HCT116 (cell line): Measurements from ENCODE around the gene HBG2. TPM values are rescaled to one million over a fixed set of nuclear protein-coding genes. Genes with fewer than 3 reads are reported as not detected.
"Not testable (repeated sequence)": the region's sequence is repeated elsewhere in the genome, so short reads cannot be mapped to it uniquely, and the experiment has no call there.

Experiments used
- ATAC-seq: fragments of 200-7000 bp; cut with Tn5 transposase; 2 replicates; pipeline ENCODE4 v1.9.1; 2020; ENCODE audit warnings: mild to moderate bottlenecking, moderate library complexity
- BruUV-seq: library from RNA; stranded (reverse); fragments of 400-500 nt; replicated peaks from 2 replicates; lab custom pipeline; 2021; lab: Mats Ljungman, UMichigan
- CTCF ChIA-PET: fragments of 300-600 bp; sonication (Branson Sonifier 250); formaldehyde crosslinking; loops from one replicate; lab custom pipeline; 2021; ENCODE audit warnings: antibody characterized with exemption; lab: Charles Lee
- POLR2A ChIA-PET: fragments of 300-600, 350-600 bp; sonication (Branson Sonifier 250); formaldehyde crosslinking; loops from one replicate; lab custom pipeline; 2021; ENCODE audit warnings: antibody characterized with exemption; lab: Charles Lee
- RAD21 ChIA-PET, 2 experiments: fragments of 300-600 bp; sonication (Branson Sonifier 250); formaldehyde crosslinking; loops; one replicate each; lab custom pipeline; 2023; ENCODE audit warnings: low total read pairs in 2 of 2; ENCODE audit not compliant: uncharacterized antibody in 2 of 2, unreplicated experiment in 2 of 2, low non-redundant PET in 1 of 2; lab: Charles Lee
- DNase-seq: peaks from one replicate; pipeline ENCODE4 v3.0.0-alpha.2; 2010; ENCODE audit warnings: low read depth, low spot score
- H2AFZ ChIP-seq: fragments of 200-600 bp; shearing (Covaris generic), sonication (generic); 2 replicates; pipeline ENCODE4 v1.6.1; 2017; ENCODE audit warnings: low read depth, mixed run types, mixed read lengths, antibody characterized with exemption, low read length; ENCODE audit not compliant: poor library complexity, severe bottlenecking
- H3K27ac ChIP-seq: 2 replicates; pipeline ENCODE4 v1.5.1; 2012; ENCODE audit warnings: low read depth, low read length
- H3K27me3 ChIP-seq: fragments of 200-600 bp; sonication (generic); 2 replicates; pipeline ENCODE4 v1.6.1; 2016; ENCODE audit warnings: mixed run types, low read length, mixed read lengths; ENCODE audit not compliant: insufficient read depth
- H3K36me3 ChIP-seq, 2 experiments: fragments of 200-500 bp in 1 of 2; fragments of 200-600 bp in 1 of 2; sonication (Bioruptor generic) in 1 of 2; sonication (generic) in 1 of 2; 2 replicates each; pipeline versions ENCODE4 v1.5.1 to v1.6.1; 2014 to 2016; ENCODE audit warnings: low read length in 2 of 2, inconsistent platforms in 1 of 2, mixed read lengths in 1 of 2, mixed run types in 1 of 2; ENCODE audit not compliant: insufficient read depth in 2 of 2, control insufficient read depth in 1 of 2
- H3K4me1 ChIP-seq, 2 experiments: fragments of 200-600 bp in 1 of 2; sonication (generic) in 1 of 2; 2 replicates each; pipeline versions ENCODE4 v1.5.1 to v1.6.1; 2012 to 2017; ENCODE audit warnings: low read length in 2 of 2, inconsistent platforms in 1 of 2, mild to moderate bottlenecking in 1 of 2, mixed read lengths in 1 of 2, mixed run types in 1 of 2, moderate library complexity in 1 of 2; ENCODE audit not compliant: insufficient read depth in 2 of 2, control insufficient read depth in 1 of 2
- H3K4me2 ChIP-seq: fragments of 200-600 bp; sonication (generic); 2 replicates; pipeline ENCODE4 v1.6.1; 2017; ENCODE audit warnings: mixed run types, low read length, mixed read lengths
- H3K4me3 ChIP-seq, 2 experiments: fragments of 200-600 bp in 1 of 2; sonication (generic) in 1 of 2; replicated peaks in 1 of 2; 2 replicates each; pipeline ENCODE4 v1.5.1; 2011 to 2016; ENCODE audit warnings: low read length in 2 of 2, control low read depth in 1 of 2, low read depth in 1 of 2, mild to moderate bottlenecking in 1 of 2, mixed read lengths in 1 of 2, mixed run types in 1 of 2
- H3K79me2 ChIP-seq: fragments of 200-600 bp; sonication (generic); 2 replicates; pipeline ENCODE4 v1.6.1; 2017; ENCODE audit warnings: mild to moderate bottlenecking, mixed run types, low read length, moderate library complexity, mixed read lengths; ENCODE audit not compliant: insufficient read depth
- H3K9ac ChIP-seq: fragments of 200-600 bp; sonication (generic); 2 replicates; pipeline ENCODE4 v1.6.1; 2016; ENCODE audit warnings: low read length, mixed read lengths
- H3K9me2 ChIP-seq: fragments of 200-600 bp; sonication (generic), shearing (Covaris generic); 2 replicates; pipeline ENCODE4 v1.6.1; 2017; ENCODE audit warnings: mixed run types, mild to moderate bottlenecking, moderate library complexity; ENCODE audit not compliant: insufficient read depth
- H3K9me3 ChIP-seq, 2 experiments: fragments of 200-500 bp in 1 of 2; fragments of 200-600 bp in 1 of 2; sonication (Bioruptor generic) in 1 of 2; sonication (generic) in 1 of 2; 2 replicates each; pipeline ENCODE4 v1.6.1; 2014 to 2017; ENCODE audit warnings: low read length in 2 of 2, mixed read lengths in 2 of 2, inconsistent platforms in 1 of 2, low read depth in 1 of 2, mild to moderate bottlenecking in 1 of 2, mixed run types in 1 of 2, moderate library complexity in 1 of 2; ENCODE audit not compliant: control insufficient read depth in 1 of 2, insufficient read depth in 1 of 2
- H4K20me1 ChIP-seq: fragments of 200-600 bp; sonication (generic), shearing (Covaris generic); 2 replicates; pipeline ENCODE4 v1.6.1; 2017; ENCODE audit warnings: mixed run types, mild to moderate bottlenecking, moderate library complexity; ENCODE audit not compliant: insufficient read depth
- CEBPB ChIP-seq: IDR thresholded peaks from 2 replicates; pipeline ENCODE4 v1.6.1; 2012; ENCODE audit warnings: low read depth
- EGR1 ChIP-seq: IDR thresholded peaks from 2 replicates; pipeline ENCODE4 v1.6.1; 2012; ENCODE audit warnings: low read depth
- ELF1 ChIP-seq: IDR thresholded peaks from 2 replicates; pipeline ENCODE4 v1.6.1; 2012; ENCODE audit warnings: low read depth, borderline replicate concordance
- EZH2phosphoT487 ChIP-seq: fragments of 200-600 bp; IDR thresholded peaks from 2 replicates; pipeline ENCODE4 v1.6.1; 2018; ENCODE audit warnings: antibody characterized with exemption, borderline replicate concordance
- JUND ChIP-seq: IDR thresholded peaks from 2 replicates; pipeline ENCODE4 v1.6.1; 2012
- MAX ChIP-seq: IDR thresholded peaks from 2 replicates; pipeline ENCODE4 v1.6.1; 2012
- POLR2A ChIP-seq: IDR thresholded peaks from 2 replicates; pipeline ENCODE4 v1.7.0; 2011; ENCODE audit warnings: borderline replicate concordance; ENCODE audit not compliant: insufficient read depth, insufficient read length; ENCODE audit errors: extremely low read depth
- POLR2AphosphoS5 ChIP-seq: IDR thresholded peaks from 2 replicates; pipeline ENCODE4 v1.6.1; 2011; ENCODE audit warnings: mild to moderate bottlenecking, low read depth, low read length, moderate library complexity
- RAD21 ChIP-seq: IDR thresholded peaks from 2 replicates; pipeline ENCODE4 v1.6.1; 2012; ENCODE audit warnings: low read depth, mild to moderate bottlenecking
- REST ChIP-seq: IDR thresholded peaks from 2 replicates; pipeline ENCODE4 v1.6.1; 2012; ENCODE audit warnings: low read depth
- SP1 ChIP-seq: IDR thresholded peaks from 2 replicates; pipeline ENCODE4 v1.6.1; 2012; ENCODE audit warnings: low read depth
- SRF ChIP-seq: IDR thresholded peaks from 2 replicates; pipeline ENCODE4 v1.6.1; 2012; ENCODE audit warnings: low read depth
- TCF7L2 ChIP-seq: IDR thresholded peaks from 2 replicates; pipeline ENCODE4 v1.7.0; 2011; ENCODE audit warnings: borderline replicate concordance, inconsistent platforms; ENCODE audit not compliant: insufficient read depth, insufficient read length; ENCODE audit errors: extremely low read depth
- YY1 ChIP-seq: IDR thresholded peaks from 2 replicates; pipeline ENCODE4 v1.6.1; 2011; ENCODE audit warnings: low read length, low read depth, moderate library complexity, mild to moderate bottlenecking; ENCODE audit not compliant: insufficient replicate concordance; ENCODE audit errors: extremely low read depth
- ZBTB33 ChIP-seq: IDR thresholded peaks from 2 replicates; pipeline ENCODE4 v1.6.1; 2011; ENCODE audit warnings: mild to moderate bottlenecking, low read length, moderate library complexity; ENCODE audit not compliant: insufficient replicate concordance; ENCODE audit errors: extremely low read depth
- intact Hi-C: fragments of 100-400 bp; cut with micrococcal nuclease; formaldehyde crosslinking; loops from 2 replicates; pipeline ENCODE4 v1.10.0; 2022
- total RNA-seq: library from RNA; stranded (reverse); gene quantifications from one replicate; pipeline ENCODE4 v1.2.1, GENCODE V29; 2021; ENCODE audit not compliant: unreplicated experiment

The HBG2 gene
- total RNA-seq, 1 experiment from 2014 or later = 48.1 TPM

GRCh38 chr11:5294342-5294995, 39.9 kb upstream of the HBG2 start:
- POLR2A ChIA-PET, H3K27ac ChIP-seq, H3K79me2 ChIP-seq, H4K20me1 ChIP-seq, H3K36me3 ChIP-seq, H3K9me2 ChIP-seq, H3K27me3 ChIP-seq, CTCF ChIA-PET, H3K9me3 ChIP-seq, BruUV-seq, H3K4me3 ChIP-seq, H3K4me1 ChIP-seq, RAD21 ChIA-PET, H2AFZ ChIP-seq, H3K9ac ChIP-seq, DNase-seq, ATAC-seq, H3K4me2 ChIP-seq: not testable (repeated sequence)
- intact Hi-C loops = loop anchor here (5.0 kb wide), 3 partner anchors 172 to 667 kb away; partner anchors contain the start of gene OR52N2

- intact Hi-C loops = loop anchor here (5.0 kb wide), 3 partner anchors 171 to 666 kb away; partner anchors contain the start of gene OR52N2
- H3K27ac ChIP-seq = no peak overlapping the region
- POLR2A ChIA-PET = no interaction called here
- H2AFZ ChIP-seq = no peak overlapping the region
- TF ChIP-seq SP1 (no peak), MAX (no peak), SRF (no peak), ELF1 (no peak), RAD21 (no peak), TCF7L2 (no peak), POLR2A (no peak), ZBTB33 (no peak), POLR2AphosphoS5 (no peak), REST (no peak), EZH2phosphoT487 (no peak), EGR1 (no peak), JUND (no peak), CEBPB (no peak), YY1 (no peak)
- TF ChIP-seq, all 23 proteins: peak for 0
- Histone ChIP-seq H3K4me1 (peaks cover 0 to 5% of the 10 kb centered on the region in 2 experiments; a peak in 1 of 4 replicates), H3K79me2 (no peaks in the 10 kb centered on the region), H3K9ac (no peak overlapping the region), H4K20me1 (no peaks in the 10 kb centered on the region; the same call in 1 of the 2 replicates), H3K9me3 (no peaks in the 10 kb centered on the region), H3K36me3 (peaks cover 0 to 3% of the 10 kb centered on the region in 2 experiments; a peak in 1 of 4 replicates), H3K27me3 (no peaks in the 10 kb centered on the region), H3K4me2 (no peak overlapping the region), H3K9me2 (no peaks in the 10 kb centered on the region), H3K4me3 (no peak overlapping the region)
- DNase-seq (no peak), ATAC-seq (no peak)
- CTCF ChIA-PET = no interaction called here
- no TSS peak for BruUV-seq
- RAD21 ChIA-PET = no interaction called here
Measured at GRCh38 chr11:5293028-5293427, 38.4 kb upstream of the HBG2 start.
